Cardiac fibroblast (primary cell): Measurements from ENCODE around the gene MARCHF3.

Experiments
- DNase-seq, 2 donors: peaks; one replicate each; pipeline versions ENCODE4 v3.0.0 to v3.0.0-alpha.2; 2010; ENCODE audit warnings: low read depth in 2 of 2
- H3K4me3 ChIP-seq, 2 donors: replicated peaks in 1 of 2; 1 replicate in 1 of 2; 2 replicates in 1 of 2; pipeline ENCODE4 v1.5.1; 2011; ENCODE audit warnings: low read depth in 2 of 2, low read length in 2 of 2, mild to moderate bottlenecking in 2 of 2, moderate library complexity in 1 of 2
- TF ChIP-seq, protein P1 (sequence below): IDR thresholded peaks from one replicate; pipeline ENCODE4 v1.5.1; 2011; ENCODE audit warnings: low read depth, mild to moderate bottlenecking, low read length, inconsistent platforms

The MARCHF3 gene

DNA sequence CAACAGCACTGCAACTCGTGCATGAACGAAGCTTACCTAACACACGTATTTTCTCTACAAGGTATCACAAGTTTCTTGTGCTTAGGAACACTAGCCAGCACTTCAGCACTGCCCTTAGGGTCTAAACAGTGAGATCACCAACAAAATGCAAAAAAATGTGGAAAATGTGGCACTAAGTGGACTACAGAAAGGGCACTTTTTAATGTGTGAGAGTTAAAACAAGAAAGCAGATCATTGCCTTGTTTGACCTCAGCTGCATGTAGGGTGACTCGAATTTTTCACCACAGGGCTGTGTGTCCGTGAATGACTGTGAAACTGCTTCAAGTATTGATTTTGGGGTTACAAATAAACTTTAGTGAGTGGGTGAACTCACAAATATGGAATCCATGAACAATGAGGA lies 90.5 kb downstream of the MARCHF3 start:
- TF ChIP-seq, protein P1, sequence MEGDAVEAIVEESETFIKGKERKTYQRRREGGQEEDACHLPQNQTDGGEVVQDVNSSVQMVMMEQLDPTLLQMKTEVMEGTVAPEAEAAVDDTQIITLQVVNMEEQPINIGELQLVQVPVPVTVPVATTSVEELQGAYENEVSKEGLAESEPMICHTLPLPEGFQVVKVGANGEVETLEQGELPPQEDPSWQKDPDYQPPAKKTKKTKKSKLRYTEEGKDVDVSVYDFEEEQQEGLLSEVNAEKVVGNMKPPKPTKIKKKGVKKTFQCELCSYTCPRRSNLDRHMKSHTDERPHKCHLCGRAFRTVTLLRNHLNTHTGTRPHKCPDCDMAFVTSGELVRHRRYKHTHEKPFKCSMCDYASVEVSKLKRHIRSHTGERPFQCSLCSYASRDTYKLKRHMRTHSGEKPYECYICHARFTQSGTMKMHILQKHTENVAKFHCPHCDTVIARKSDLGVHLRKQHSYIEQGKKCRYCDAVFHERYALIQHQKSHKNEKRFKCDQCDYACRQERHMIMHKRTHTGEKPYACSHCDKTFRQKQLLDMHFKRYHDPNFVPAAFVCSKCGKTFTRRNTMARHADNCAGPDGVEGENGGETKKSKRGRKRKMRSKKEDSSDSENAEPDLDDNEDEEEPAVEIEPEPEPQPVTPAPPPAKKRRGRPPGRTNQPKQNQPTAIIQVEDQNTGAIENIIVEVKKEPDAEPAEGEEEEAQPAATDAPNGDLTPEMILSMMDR = no peak
- H3K4me3 ChIP-seq = no peak overlapping the region
- DNase-seq = no peak

DNA sequence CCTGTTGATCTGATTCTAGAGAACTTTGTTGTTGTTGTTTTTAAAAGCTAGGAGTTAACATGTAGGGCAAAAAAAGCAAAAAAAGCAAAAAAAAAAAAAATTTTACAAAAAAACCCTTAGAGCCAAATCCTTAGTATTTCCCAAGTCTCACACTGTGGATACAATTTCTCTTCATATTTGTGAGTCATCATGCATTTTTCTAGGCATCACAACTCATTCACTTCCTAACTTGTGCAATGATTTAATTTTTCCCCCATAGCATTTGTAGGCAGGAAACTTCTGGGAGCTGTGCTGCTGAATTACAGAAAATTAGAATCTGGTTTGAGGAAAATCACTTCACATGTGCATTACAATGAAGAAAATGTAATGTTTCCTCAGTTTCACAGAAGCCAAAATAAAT lies 91.9 kb downstream of the MARCHF3 start:
- H3K4me3 ChIP-seq = no peak overlapping the region
- TF ChIP-seq, protein P1 = no peak
- peak; percentile 89 to 90 for DNase-seq

DNA sequence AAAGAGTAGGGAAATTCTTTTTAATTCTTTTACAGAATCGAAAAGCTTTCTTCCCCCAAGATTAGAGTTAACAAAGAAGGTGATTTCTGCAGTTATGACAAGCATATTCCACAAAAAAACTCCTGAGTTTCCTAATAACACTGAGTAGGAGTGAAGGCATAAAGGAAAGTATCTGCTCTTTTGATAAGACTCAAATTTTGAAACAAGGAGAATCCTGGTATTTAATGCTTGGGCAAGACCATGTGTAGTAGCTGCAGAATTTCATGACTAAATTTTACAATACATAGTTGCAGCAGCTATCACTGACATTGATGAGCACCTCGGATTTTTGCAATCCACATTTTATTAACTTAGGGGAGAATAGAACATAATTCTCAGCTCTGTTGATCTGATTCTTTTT lies 92.6 kb downstream of the MARCHF3 start:
- no peak overlapping the region for H3K4me3 ChIP-seq
- TF ChIP-seq, protein P1 = no peak

DNA sequence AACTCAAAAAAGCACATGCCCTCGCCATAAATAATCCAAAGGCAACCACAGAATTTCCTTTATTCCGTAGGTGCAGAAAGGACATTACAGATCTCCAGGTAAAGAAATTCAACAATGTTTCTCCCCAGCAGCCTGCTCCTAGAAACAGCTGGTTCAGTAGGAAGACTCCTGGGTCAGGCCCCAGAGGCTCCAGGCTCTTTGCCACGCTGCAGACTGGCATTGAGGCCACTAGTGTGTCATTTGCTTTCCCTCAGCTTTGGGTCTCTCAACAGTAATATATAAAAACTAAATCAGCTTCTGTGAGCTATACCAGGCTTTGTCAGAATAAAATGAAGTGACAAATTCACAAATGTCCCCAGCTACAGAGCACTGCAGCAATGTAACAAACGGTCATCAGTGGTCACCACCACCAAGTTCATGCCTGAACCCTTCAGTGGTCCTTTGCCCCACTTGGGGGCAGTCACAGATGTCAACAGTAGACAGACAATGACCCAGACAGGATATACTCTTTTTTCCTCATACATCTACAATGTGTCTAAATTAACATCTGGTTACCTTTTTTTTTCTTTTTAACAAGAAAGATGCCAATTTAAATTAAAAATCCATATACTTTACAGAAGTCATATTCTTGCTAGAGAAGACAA lies 93.5 kb downstream of the MARCHF3 start:
- no peak overlapping the region for H3K4me3 ChIP-seq
- no peak for DNase-seq
- TF ChIP-seq, protein P1 = no peak

More for the DNA sequence above, 92.6 kb downstream of the MARCHF3 start:
- peak; percentile 51 to 54 for DNase-seq

DNA sequence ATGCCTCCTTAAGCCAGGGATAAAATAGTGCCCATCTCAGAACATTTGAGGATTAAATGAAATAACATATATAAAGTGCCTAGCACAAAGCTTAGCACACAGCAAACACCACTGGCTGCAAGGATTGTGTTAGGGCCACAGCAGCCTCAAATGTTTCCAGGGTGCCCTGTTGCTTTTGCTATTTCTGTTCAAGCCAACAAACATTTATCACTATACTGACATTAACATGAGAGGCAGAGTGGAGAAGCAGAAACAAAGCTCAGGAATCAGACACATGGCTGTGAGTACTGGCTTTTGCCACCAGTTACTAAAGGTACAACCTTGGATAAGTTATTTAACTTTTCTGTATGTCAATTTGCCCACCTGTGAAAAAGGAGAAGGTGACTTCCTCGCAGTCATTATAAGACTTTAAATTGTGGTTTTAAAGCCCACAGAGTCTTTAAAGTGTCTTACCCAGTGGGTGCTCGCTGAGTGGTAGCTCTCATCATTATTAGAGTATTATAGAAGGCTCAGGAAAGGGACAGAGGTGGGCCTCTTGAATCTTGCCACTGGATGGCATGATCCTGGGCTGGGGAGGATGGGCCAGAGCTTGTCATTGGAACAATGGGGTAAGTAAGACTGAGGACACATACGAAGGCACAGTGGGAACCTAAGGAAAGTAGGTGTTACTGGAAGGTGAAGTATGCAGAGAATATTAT lies 98.2 kb downstream of the MARCHF3 start:
- no peak overlapping the region for H3K4me3 ChIP-seq
- TF ChIP-seq, protein P1 = no peak
- no peak for DNase-seq

DNA sequence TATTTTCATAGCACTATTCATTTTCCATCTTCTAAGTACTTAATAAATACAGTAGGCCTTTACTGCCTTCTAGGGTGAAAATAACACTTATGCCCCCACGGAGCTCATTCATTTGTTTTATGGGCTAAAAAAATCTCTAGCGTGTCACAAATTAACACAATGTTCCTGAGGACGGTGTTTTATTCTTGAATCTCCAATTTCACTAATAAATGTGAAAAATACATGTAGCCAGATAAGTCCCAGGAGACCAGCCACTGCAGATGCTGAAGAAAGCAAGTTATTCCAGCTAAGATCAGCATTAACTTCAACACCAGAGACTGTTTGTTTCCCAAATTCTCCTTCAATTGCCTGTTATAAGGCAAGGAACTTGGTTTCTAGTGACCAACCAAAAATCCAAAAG lies 102.3 kb downstream of the MARCHF3 start:
- H3K4me3 ChIP-seq = no peak overlapping the region
- no peak for DNase-seq
- TF ChIP-seq, protein P1 = no peak
